Stimulated activated CD4-positive, alpha-beta T cell treated with anti-CD3 and anti-CD28 coated beads, Interleukin-15, amount 100 ng/mL, for 24 hours (primary cell): ENCODE results near the gene KLHDC2.
"Not testable (repeated sequence)": the region's sequence is repeated elsewhere in the genome, so short reads cannot be mapped to it uniquely, and the experiment has no call there.

Experiments used
- DNase-seq: peaks from one replicate; pipeline ENCODE4 v3.0.0-alpha.2; 2020

Gene KLHDC2, protein sequence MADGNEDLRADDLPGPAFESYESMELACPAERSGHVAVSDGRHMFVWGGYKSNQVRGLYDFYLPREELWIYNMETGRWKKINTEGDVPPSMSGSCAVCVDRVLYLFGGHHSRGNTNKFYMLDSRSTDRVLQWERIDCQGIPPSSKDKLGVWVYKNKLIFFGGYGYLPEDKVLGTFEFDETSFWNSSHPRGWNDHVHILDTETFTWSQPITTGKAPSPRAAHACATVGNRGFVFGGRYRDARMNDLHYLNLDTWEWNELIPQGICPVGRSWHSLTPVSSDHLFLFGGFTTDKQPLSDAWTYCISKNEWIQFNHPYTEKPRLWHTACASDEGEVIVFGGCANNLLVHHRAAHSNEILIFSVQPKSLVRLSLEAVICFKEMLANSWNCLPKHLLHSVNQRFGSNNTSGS

DNA sequence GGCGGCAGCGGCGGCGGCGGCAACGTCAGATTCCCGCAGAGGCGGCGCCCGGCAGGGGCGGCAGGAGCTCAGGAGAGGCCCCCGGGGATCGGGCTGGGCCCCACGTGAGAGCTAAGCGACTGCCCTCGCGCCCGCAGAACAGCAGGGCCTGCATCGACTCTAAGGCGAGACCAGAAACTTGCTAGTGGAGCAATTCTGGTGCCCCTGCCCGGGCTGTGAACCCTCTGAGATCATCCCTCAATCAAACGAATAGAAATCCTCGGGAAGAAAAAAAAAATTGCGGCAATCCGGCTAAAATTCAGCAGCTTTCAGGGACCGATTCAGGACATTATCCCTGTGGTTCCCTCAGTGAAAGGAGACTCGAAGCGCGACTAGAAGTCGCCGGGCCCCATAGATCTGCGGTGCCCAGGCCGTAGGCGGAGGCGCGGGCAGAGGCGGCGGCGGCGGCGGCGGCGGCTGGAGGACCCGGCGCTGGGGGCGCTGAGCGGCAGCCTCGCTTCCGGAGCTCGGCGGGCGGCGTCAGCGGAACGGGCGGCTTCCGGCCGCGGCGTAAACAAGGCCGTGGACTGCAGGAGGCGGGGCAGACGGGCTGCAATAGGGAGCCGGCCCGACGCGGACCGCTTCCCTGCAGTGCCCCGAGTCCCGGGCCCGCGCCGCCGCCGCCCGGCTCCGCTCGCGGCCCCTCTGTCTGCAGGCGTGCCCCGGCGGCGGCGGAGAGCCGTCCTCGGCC is at the start of gene KLHDC2:
Gene KLHDC2 (plus strand): TSS at position 583 of the 730 bp plus-strand sequence. CDS start 316 bp downstream, outside the sequence.
- peak; percentile 92 for DNase-seq

DNA sequence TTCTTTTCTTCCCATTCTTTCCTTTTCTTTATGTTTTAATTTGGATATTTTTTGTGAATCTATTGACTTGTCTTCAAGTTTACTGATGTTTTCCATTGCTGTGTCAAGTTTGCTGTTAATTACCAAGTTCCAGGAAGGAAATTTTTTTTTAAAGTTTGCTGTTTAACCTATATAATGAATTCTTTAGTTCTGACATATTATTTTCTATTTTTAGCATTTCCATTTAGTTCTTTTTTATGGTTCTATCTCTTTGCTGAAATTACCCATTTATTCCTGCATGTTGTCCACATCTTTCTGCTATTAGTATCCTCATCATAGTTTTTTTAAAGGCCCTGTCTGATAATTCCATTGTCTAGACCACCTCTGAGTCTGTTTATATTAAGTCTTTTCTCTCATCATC is 47.2 kb upstream of the KLHDC2 start:
- no peak for DNase-seq

DNA sequence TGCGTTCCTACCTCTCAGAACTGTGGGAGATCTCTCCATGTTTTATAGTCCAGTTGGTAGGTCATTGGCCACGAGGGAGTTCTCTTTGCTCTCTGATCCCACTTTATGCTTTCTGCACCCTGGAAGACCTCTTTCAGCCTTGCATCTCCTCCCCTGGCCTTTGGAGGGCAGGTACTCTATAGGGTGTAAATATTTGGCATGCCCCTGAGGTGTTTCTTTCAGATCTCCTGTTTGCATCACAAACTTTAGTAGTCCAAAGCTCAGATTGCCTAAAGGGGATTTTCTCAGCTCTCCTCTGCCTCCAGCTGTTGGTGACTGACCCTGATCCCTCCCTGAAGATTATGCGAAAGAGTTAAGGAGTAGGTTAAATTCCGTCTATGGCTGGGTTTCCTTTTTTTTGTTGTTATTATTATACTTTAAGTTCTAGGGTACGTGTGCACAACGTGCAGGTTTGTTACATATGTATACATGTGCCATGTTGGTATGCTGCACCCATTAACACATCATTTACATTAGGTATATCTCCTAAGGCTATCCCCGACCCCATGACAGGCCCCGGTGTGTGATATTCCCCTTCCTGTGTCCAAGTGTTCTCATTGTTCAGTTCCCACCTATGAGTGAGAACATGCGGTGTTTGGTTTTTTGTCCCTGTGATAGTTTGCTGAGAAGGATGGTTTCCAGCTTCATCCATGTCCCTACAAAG is 46.1 kb upstream of the KLHDC2 start:
- not testable (repeated sequence) for DNase-seq

DNA sequence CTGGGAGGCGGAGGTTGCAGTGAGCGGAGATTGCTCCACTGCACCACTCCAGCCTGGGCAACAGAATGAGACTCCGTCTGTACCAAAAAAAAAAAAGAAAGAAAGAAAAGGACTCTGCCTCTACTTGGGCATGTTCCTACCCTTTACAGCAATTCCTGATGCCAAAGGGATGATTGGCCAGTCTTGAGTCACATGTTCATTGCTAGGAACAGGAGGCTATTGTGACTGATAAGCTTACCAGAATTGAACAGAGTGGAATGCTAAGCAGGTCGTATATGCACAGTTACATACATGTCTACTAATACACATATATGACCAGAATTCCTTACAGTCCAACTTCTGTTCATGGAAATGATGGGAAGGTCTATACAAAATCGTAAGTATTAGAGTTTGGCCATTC is 40.8 kb upstream of the KLHDC2 start:
- DNase-seq = no peak

DNA sequence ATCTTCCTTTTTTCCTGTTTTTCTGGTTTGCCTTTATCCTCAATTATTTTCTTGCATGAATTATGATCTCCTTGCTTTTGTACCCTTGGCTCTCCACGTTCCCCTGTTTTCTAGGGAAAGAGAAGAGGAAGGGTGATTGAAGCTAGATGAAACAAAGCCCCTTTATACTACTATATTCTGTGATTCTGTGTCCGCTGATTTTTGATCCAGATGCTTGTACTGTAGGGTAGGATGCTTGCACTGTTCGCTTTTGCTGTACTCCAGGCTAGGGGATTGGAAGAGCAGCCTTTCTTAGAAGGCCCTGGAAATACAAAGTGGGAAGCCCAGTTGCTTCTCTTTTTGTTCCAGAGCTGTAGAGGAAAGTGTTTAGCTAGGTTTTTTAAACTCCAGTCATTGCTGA is 35.1 kb upstream of the KLHDC2 start:
- DNase-seq = no peak

DNA sequence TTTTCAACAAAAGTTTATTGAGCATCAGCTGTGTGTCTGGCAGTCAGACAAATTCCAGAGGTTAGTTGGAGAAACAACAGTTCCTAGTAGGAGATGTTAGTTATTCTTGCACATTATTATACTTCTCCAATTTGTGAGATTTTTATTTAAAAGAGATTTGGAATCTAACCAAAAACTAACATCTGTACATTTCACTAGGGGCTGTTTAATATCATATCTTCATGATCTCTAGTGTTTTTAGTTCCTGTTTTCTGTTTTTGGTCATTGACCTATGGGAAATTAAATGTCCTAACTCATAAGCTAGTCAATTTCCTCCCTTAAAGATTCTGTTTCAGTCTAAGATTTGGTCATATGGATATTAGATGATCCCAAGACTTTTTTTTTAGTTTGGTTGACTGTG is 34.1 kb upstream of the KLHDC2 start:
- DNase-seq = no peak

DNA sequence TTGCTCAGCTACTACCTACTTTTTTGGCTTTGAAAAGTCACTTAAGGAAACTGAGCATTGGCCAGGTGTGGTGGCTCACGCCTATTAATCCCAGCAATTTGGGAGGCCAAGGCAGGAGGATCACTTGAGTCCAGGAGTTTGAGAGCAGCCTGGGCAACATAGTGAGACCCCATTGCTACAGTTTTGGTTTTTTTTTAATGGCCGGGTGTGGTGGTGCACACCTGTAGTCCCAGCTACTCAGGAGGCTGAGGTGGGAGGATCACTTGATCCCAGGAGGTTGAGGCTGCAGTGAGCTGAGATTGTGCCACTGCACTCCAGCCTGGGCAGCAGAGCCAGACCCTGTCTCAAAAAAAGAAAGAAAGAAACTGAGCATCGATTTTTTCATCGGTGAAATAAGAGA is 32.3 kb upstream of the KLHDC2 start:
- not testable (repeated sequence) for DNase-seq

DNA sequence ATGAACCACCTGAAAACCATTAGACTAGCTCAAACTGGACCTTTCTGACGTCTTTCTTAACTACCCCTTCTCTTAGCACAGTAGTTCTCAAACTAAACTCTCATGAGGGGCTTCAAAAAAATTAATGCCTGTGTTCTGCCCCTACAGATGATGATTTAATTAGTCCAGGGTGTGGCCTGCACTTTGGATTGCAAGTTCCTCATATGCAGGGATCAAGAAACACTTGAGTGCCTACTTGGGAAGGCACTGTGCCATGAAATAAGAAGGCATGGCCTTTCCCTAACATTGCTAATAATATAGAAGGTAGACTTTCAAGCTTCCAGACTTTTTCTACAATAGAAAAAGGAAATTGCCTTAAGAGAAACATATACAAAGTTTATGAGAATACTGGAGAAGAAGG is 22.8 kb upstream of the KLHDC2 start:
- DNase-seq = no peak

DNA sequence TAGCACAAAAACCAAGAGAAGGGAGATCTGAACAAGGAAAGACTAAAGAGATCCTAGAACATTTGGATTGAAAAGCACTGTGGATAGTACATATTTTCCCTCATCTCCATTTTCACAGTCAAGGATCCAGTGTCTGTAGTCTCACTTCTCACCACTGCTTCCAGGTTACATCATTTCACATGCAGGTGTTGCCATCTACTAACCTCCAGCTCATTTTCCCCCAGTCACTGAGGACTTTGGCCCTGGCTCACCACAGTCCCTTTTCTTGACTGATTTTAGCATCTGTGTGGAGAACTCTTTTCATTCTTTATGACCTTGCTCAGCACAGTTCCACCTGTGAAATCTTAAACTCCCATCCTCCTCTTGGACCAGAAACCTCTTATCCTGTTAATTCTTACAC is 21.5 kb upstream of the KLHDC2 start:
- not testable (repeated sequence) for DNase-seq

DNA sequence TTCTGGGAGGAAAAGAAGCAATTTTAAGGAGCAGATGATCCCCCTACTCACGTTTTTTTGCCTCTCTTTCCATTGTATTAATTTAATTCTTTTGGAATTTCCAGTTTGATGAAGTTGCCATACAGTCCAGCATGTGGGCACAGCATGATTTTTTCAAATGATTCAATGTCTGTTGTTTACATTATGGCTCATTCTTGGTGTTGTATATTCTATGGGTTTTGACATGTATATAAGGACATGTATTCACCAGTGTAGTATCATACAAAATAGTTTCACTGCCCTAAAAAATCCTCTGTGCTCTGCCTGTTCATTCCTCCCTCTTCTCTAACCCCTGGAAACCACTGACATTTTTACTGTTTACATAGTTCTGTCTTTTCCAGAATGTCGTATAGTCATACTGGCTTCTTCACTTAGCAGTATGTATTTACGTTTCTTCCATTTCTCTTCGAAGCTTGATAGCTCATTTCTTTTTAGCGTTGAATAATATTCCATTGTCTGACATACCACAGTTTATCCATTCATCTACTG is 13.3 kb upstream of the KLHDC2 start:
- no peak for DNase-seq

DNA sequence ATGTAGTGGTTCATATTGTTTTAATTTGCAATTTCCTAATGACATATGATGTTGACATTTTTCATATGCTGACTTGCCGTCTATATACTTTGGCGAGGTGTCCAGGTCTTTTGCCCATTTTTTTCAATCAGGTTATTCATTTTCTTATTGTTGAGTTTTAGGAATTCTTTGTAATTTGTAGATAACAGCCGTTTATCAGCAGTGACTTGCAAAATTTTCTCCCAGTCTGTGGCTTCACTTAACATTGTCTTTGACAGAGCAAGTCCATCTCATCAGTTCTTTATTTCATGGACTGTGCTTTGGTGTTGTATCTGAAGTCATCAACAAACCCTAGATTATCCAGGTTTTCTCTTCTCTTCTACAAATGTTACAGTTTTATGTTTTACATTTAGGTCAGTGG is 12.6 kb upstream of the KLHDC2 start:
- no peak for DNase-seq

DNA sequence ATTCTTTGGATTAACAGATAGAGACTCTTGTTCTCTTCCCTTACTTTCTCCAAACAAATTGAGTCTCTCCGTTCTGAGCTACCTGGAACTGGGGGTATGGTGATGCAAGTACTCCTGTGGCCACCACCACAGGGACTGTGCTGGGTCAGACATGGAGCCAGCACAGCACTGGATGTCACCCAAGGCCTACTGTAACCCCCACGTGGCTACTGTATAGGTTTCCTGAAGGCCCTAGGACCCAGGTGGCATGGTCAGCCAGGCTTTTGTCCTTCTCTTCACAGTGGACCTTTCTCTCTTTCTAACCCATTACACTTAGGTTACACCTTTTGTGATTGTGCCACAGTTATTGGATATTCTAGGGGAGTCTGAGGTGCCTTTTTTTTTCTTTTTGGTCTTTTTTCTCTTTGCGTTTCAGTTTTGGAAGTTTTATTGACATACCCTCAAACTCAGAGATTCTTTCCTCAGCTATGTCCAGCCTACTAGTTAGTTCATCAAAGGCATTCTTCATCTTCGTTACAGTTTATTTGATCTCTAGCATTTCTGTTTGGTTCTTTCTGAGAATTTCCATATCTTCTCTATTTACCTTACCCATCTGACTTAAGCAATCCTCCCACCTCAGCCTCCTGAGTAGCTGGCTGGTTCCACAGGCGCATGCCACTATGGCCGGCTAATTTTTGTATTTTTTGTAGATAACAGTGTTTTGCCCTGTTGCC is 6.0 kb upstream of the KLHDC2 start:
- no peak for DNase-seq

DNA sequence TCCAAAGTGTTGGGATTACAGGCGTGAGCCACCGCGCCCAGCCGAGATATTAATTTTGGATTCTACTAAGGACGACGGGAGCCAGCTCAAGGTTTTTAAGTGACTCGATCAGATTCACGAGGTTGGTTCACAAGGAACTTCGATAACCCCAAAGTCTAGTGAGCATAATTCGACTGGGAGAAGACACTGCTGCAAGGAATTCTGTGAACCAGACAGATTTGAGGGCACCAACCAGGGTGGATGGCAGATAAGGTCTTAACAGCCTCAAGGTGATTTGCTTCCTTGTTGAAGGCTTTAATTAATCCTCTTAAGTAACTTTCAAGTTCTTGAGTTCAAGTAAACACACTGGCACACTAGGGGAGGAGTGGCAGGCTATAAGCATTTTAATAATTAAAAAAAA is 1.1 kb upstream of the KLHDC2 start:
- no peak for DNase-seq

DNA sequence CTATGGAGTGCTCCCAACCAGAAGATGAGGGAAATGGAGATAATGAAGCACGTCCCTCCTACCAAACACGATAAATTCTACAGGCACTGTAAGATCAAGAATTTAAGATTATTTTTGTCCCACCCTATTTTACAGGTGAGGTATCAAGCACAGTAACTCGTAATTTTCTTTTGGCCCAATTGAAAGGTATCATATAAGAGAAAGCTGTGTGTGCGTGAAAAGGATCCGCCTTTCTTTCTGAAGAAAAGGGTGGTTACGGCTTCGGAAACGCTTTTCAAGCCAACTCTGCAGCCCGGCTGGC is 733 bp upstream of the KLHDC2 start:
- no peak for DNase-seq

DNA sequence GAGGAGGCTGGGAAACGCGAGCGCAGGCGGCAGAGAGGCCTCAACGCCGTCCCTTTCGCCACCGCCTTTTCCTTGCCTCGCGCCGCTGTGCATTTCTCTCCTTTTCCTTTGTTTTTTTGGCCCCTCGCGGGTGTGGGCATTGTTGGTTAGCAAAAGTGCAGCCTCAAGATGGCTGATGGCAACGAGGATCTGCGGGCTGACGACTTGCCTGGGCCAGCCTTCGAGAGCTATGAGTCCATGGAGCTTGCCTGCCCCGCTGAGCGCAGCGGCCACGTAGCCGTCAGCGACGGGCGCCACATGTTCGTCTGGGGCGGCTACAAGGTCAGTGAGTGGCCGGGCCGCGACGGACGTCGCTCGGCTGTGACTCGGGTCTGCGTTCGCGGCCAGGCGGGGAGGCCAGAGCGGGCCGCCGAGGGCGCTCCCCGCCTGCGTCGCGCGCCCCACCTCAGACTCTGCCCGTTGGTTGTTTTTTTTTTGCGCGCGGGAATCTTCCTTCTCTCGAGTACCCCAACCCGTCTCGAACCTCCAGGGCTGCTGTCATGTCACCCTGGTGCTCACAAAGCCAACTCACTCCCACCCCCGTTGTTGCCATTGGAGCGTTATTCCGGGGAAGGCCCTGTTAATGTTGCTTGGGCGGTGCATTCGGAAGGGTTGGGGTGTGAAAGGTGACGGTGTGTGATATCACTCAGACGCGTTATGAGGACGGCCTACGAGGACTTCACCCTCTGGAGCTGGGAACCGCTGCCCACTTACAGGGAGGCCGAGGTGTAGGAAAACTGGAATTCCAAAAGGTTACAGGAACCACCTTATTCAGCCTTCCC is 558 bp downstream of the KLHDC2 start:
- DNase-seq = peak; percentile 83

DNA sequence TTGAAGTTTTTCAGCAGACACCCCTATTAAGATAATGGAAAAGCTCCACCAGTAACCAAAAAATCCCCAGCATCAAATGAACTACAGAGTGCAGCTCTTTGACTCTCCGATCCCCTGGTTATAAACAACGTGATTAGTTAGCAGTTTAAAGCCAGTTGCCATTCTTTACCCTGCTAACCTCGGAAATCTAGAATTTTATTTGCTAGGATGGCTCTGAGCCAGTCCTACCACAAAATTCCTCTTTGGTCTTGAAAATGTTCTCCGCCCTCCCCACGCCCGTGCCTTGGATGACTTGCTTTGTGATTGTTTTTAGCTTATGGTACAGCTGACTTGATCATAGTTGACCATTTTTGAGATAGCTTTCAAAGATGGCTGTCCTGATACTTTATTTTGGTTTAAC is 1.2 kb downstream of the KLHDC2 start:
- DNase-seq = no peak

DNA sequence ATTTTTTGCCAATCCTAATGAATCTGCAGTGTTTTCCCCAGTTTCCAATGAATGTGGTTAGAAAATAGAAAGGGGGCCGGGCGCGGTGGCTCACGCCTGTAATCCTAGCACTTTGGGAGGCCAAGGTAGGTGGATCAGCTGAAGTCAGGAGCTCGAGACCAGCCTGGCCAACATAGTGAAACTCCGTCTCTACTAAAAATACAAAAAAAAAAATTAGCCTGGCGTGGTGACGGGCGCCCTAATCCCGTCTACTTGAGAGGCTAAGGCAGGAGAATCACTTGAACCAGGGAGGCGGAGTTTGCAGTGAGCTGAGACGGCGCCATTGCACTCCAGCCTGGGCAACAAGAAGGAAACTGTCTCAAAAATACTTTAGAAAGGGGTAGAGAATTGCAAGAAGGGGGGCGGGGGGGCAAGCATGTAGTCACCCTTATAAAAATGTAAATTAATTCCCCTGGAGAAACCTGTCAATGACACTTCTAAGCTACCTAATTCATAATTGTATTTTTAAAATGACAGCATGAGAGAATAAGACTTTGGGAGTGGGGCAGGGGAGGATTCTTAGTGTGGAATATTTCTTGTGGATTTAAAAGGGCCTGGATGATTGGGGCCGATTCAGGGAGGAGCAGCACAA is 1.7 kb downstream of the KLHDC2 start:
- no peak for DNase-seq

DNA sequence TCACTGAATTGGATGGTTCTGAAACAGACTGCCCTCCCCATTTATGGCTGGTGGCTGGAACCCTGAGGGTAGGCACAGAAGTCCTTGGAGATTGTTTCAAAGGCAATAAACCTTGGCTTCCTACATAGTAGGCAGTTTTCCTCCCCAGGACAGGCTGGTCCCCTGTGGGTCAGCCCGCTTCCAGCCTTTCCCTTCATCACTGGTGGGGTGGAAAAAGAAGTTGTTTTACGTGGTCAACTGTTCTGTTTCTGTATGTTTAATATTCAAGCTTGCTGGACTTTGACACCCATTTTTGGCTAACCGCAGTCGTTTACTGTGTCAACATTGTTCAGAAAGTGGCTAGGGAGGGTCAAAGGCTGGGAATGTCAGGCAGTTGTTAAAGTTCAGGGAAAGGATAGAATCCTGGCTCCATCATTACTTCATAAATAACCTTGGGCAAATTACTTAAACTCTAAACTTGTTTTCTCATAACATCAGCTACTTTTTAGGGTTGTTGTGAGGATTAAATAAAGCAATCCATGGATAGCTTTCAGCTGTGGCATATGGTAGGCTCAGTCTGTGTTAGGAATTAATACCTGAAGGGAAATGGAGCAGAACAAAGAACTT is 2.4 kb downstream of the KLHDC2 start:
- no peak for DNase-seq

DNA sequence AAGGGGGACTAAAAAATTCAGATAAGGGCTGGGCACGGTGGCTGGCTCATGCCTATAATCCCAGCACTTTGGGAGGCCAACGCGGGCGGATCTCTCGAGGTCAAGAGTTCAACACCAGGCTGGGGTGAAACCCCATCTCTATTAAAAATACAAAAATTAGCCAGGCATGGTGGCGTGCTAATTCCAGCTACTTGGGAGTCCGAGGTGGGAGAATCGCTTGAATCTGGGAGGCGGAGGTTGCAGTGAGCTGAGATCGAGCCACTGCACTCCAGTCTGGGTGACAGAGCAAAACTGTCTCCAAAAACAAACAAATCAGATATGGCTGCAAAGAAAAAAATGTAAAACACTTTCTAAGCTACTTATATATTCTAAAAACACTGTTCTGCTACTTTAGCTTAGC is 3.7 kb downstream of the KLHDC2 start:
- not testable (repeated sequence) for DNase-seq

DNA sequence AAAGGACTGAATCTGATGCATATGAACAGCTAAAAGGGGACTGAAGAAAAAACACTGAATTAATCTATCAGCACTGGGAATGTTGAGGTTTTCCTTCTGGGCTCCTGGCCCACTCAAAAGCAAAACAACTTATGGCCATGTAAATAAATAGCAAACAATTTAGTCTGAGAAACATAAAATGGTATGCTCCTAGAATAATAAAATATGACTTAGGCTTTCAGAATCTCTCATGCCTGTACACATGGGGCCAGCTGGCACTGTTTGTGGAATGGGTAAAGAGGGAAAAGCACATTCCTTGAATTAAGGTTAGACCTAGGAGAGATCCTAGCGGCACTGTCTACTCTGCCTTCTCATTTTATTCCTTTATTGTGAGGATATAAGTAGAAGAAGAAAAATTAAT is 6.2 kb downstream of the KLHDC2 start:
- DNase-seq = no peak

DNA sequence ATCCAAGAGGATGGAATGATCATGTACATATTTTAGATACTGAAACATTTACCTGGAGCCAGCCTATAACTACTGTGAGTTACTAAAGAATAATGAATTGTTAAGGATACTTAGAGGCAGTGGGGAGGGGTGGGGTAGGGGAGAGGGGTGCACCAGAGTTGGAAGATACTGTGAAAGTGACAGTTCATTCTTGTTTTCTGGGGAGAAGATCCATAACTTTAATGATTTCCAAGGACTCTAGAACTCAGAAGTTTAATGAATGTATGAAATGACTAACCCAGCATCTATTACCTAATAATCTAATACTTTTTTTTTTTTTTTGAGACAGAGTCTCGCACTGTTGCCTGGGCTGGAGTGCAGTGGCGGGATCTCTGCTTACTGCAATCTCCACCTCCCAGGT is 10.5 kb downstream of the KLHDC2 start:
- DNase-seq = no peak
